22Rv1 (cell line): ENCODE results near the gene DNAJC5.

ENCODE experiments used
- CTCF ChIP-seq: fragments of 450-650 bp; IDR thresholded peaks from 2 replicates; pipeline ENCODE4 v1.5.1; 2017; ENCODE audit warnings: mild to moderate bottlenecking
- ZFX ChIP-seq: fragments of 450-650 bp; IDR thresholded peaks from 2 replicates; pipeline ENCODE4 v1.6.1; 2017; ENCODE audit warnings: antibody characterized with exemption, borderline replicate concordance

- TF ChIP-seq CTCF (no peak), ZFX (no peak)
Observed at GRCh38 chr20:63932606-63933160, 37.8 kb downstream of the DNAJC5 start.
